Measurements from ENCODE around the gene RPL22L1.
"Not testable (repeated sequence)": the region's sequence is repeated elsewhere in the genome, so short reads cannot be mapped to it uniquely, and the experiment has no call there.

The RPL22L1 gene

DNA sequence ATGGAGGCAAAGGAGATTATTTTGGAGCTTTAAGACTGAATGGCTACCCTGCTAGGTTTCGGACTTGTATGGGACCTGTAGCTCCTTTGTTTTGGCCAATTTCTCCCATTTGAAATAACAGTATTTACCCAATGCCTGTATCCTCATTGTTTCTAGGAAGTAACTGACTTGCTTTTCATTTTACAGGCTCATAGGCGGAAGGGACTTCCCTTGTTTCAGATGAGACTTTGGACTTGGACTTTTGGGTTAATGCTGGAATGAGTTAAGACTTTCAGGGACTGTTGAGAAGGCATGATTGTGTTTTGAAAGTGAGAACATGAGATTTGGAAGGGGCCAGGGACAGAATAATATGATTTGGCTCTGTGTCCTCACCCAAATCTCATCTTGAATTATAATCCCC, 28.0 kb upstream of the RPL22L1 start:
- H3K27ac ChIP-seq (replicated peaks; ENCODE audit: low read length) = no peak overlapping the region
- H3K4me3 ChIP-seq (ENCODE audit: low read length in 2 of 2) = no peak overlapping the region
- H3K4ac ChIP-seq (ENCODE audit: low read length) = no peak overlapping the region
- no peak overlapping the region for H3K9ac ChIP-seq (ENCODE audit: low read depth, low read length, poor library complexity)
- no peak overlapping the region for H3K4me2 ChIP-seq (ENCODE audit: insufficient read depth, low read length, poor library complexity, severe bottlenecking)
- H2AK5ac ChIP-seq (ENCODE audit: low read depth, low read length) = no peak overlapping the region
- peaks cover 0 to 15% of the 10 kb centered on the region in 2 donors for H3K9me3 ChIP-seq (replicated peaks in 1 of 2; ENCODE audit: control insufficient read depth in 2 of 2, insufficient read depth in 1 of 2, low read depth in 1 of 2, low read length in 2 of 2)
- no peak overlapping the region for H2BK15ac ChIP-seq (ENCODE audit: low read length)
- H3K79me1 ChIP-seq (ENCODE audit: low read depth, low read length) = no peaks in the 10 kb centered on the region
- WGBS, 2 donors (ENCODE audit: extremely low coverage in 2 of 2, insufficient read length in 2 of 2, insufficient replicate concordance in 1 of 2) = no CpG with 5 or more reads among the region's 2 CpGs
- H4K91ac ChIP-seq (ENCODE audit: low read depth, low read length, poor library complexity) = no peak overlapping the region
- no peaks in the 10 kb centered on the region for H3K27me3 ChIP-seq (ENCODE audit: control insufficient read depth in 3 of 3, insufficient read depth in 3 of 3, low read depth in 1 of 3, low read length in 3 of 3)
- H3K4me1 ChIP-seq (ENCODE audit: control insufficient read depth in 2 of 2, insufficient read depth in 1 of 2, low read depth in 1 of 2, low read length in 2 of 2) = no peaks in the 10 kb centered on the region
- no peak for DNase-seq (ENCODE audit: low spot score)
- H2BK12ac ChIP-seq (ENCODE audit: low read length) = no peak overlapping the region
- no peak overlapping the region for H2BK5ac ChIP-seq (ENCODE audit: low read length)
- H2BK120ac ChIP-seq (ENCODE audit: low read depth, low read length) = no peak overlapping the region
- no peaks in the 10 kb centered on the region for H3K36me3 ChIP-seq (replicated peaks in 1 of 2; ENCODE audit: control insufficient read depth in 2 of 2, insufficient read depth in 2 of 2, low read length in 2 of 2)
- no peak overlapping the region for H3K23ac ChIP-seq (ENCODE audit: low read depth, low read length, poor library complexity)
- no peak overlapping the region for H4K8ac ChIP-seq (ENCODE audit: low read depth, low read length)
- H2AFZ ChIP-seq (ENCODE audit: low read length) = no peak overlapping the region
- H3K14ac ChIP-seq (ENCODE audit: low read length) = no peak overlapping the region
- no peak overlapping the region for H3K18ac ChIP-seq (ENCODE audit: low read length)

DNA sequence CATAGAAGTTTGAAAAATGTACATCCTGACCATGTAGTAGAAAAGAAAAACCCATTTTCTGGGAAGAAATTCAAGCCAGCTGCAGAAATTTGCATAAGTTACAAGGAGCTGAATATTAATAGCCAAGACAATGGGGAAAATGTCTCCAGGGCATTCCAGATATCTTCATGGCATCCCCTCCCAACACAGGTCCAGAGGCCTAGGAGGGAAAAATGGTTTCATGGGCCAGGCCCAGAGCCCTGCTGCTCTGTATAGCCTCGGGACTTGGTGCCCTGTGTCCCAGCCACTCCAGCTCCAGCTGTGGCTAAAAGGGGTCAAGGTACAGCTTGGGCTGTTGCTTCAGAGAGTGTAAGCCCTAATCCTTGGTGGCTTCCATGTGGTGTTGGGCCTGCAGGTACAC, 27.2 kb upstream of the RPL22L1 start:
- H3K4me3 ChIP-seq (ENCODE audit: low read length in 2 of 2); DNase-seq (ENCODE audit: low spot score); H3K4ac ChIP-seq (ENCODE audit: low read length); H3K27me3 ChIP-seq (ENCODE audit: control insufficient read depth in 3 of 3, insufficient read depth in 3 of 3, low read depth in 1 of 3, low read length in 3 of 3); H4K8ac ChIP-seq (ENCODE audit: low read depth, low read length); H2BK12ac ChIP-seq (ENCODE audit: low read length); H3K4me2 ChIP-seq (ENCODE audit: insufficient read depth, low read length, poor library complexity, severe bottlenecking); H2BK120ac ChIP-seq (ENCODE audit: low read depth, low read length); H2BK5ac ChIP-seq (ENCODE audit: low read length); H3K79me1 ChIP-seq (ENCODE audit: low read depth, low read length); H3K18ac ChIP-seq (ENCODE audit: low read length); H3K4me1 ChIP-seq (ENCODE audit: control insufficient read depth in 2 of 2, insufficient read depth in 1 of 2, low read depth in 1 of 2, low read length in 2 of 2); H3K14ac ChIP-seq (ENCODE audit: low read length); H4K91ac ChIP-seq (ENCODE audit: low read depth, low read length, poor library complexity); H2AK5ac ChIP-seq (ENCODE audit: low read depth, low read length); H2AFZ ChIP-seq (ENCODE audit: low read length); H3K9ac ChIP-seq (ENCODE audit: low read depth, low read length, poor library complexity); H3K36me3 ChIP-seq (replicated peaks in 1 of 2; ENCODE audit: control insufficient read depth in 2 of 2, insufficient read depth in 2 of 2, low read length in 2 of 2); H2BK15ac ChIP-seq (ENCODE audit: low read length); H3K27ac ChIP-seq (replicated peaks; ENCODE audit: low read length); H3K23ac ChIP-seq (ENCODE audit: low read depth, low read length, poor library complexity): not testable (repeated sequence)
- peaks cover 0 to 15% of the 10 kb centered on the region in 2 donors for H3K9me3 ChIP-seq (replicated peaks in 1 of 2; ENCODE audit: control insufficient read depth in 2 of 2, insufficient read depth in 1 of 2, low read depth in 1 of 2, low read length in 2 of 2)
- WGBS, 2 donors (ENCODE audit: extremely low coverage in 2 of 2, insufficient read length in 2 of 2, insufficient replicate concordance in 1 of 2) = no CpG with 5 or more reads among the region's 1 CpG

DNA sequence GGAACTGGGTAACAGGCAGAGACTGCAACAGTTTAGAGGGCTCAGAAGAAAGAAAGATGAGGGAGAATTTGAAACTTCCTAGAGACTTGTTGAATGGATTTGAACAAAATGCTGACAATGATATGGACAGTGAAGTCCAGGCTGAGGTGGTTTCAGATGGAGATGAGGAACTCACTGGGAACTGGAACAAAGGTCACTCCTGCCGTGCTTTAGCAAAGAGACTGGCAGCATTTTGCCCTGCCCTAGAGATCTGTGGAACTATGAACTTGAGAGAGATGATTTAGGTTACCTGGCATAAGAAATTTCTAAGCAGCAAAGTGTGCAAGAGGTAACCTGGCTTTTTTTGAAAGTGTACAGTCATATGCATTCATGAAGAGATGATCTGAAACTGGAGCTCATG, 26.8 kb upstream of the RPL22L1 start:
- H3K14ac ChIP-seq (ENCODE audit: low read length) = no peak overlapping the region
- H2BK120ac ChIP-seq (ENCODE audit: low read depth, low read length) = no peak overlapping the region
- H3K23ac ChIP-seq (ENCODE audit: low read depth, low read length, poor library complexity) = no peak overlapping the region
- no peak overlapping the region for H2BK12ac ChIP-seq (ENCODE audit: low read length)
- H3K27ac ChIP-seq (replicated peaks; ENCODE audit: low read length) = no peak overlapping the region
- no peaks in the 10 kb centered on the region for H3K4me1 ChIP-seq (ENCODE audit: control insufficient read depth in 2 of 2, insufficient read depth in 1 of 2, low read depth in 1 of 2, low read length in 2 of 2)
- no CpG with 5 or more reads among the region's 1 CpG for WGBS, 2 donors (ENCODE audit: extremely low coverage in 2 of 2, insufficient read length in 2 of 2, insufficient replicate concordance in 1 of 2)
- H2AFZ ChIP-seq (ENCODE audit: low read length) = no peak overlapping the region
- no peak overlapping the region for H2BK5ac ChIP-seq (ENCODE audit: low read length)
- no peak overlapping the region for H2AK5ac ChIP-seq (ENCODE audit: low read depth, low read length)
- H3K9me3 ChIP-seq (replicated peaks in 1 of 2; ENCODE audit: control insufficient read depth in 2 of 2, insufficient read depth in 1 of 2, low read depth in 1 of 2, low read length in 2 of 2) = peaks cover 0 to 15% of the 10 kb centered on the region in 2 donors
- H3K27me3 ChIP-seq (ENCODE audit: control insufficient read depth in 3 of 3, insufficient read depth in 3 of 3, low read depth in 1 of 3, low read length in 3 of 3) = no peaks in the 10 kb centered on the region
- no peak overlapping the region for H2BK15ac ChIP-seq (ENCODE audit: low read length)
- H3K9ac ChIP-seq (ENCODE audit: low read depth, low read length, poor library complexity) = no peak overlapping the region
- DNase-seq (ENCODE audit: low spot score) = no peak
- H3K79me1 ChIP-seq (ENCODE audit: low read depth, low read length) = no peaks in the 10 kb centered on the region
- H4K8ac ChIP-seq (ENCODE audit: low read depth, low read length) = no peak overlapping the region
- H3K4me2 ChIP-seq (ENCODE audit: insufficient read depth, low read length, poor library complexity, severe bottlenecking) = no peak overlapping the region
- no peak overlapping the region for H3K4ac ChIP-seq (ENCODE audit: low read length)
- H3K4me3 ChIP-seq (ENCODE audit: low read length in 2 of 2) = no peak overlapping the region
- H3K36me3 ChIP-seq (replicated peaks in 1 of 2; ENCODE audit: control insufficient read depth in 2 of 2, insufficient read depth in 2 of 2, low read length in 2 of 2) = no peaks in the 10 kb centered on the region
- H3K18ac ChIP-seq (ENCODE audit: low read length) = no peak overlapping the region
- H4K91ac ChIP-seq (ENCODE audit: low read depth, low read length, poor library complexity) = no peak overlapping the region

DNA sequence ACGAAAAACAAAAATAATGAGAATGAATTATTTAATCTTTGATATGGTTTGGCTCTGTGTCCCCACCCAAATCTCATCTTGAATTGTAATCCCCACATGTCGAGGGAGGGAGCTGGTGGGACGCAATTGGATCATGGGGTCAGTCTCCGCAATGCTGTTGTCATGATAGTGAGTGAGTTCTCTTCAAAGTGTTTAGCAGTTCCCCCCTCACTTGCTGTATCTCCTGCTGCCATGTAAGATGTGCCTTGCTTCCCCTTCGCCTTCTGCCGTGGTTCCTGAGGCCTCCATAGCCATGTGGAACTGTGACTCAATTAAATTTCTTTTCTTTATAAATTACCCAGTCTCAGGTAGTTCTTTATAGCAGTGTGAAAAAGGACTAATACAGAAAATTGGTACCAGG, 26.3 kb upstream of the RPL22L1 start:
- not testable (repeated sequence) for H3K4me3 ChIP-seq (ENCODE audit: low read length in 2 of 2); H3K79me1 ChIP-seq (ENCODE audit: low read depth, low read length); DNase-seq (ENCODE audit: low spot score); H2BK5ac ChIP-seq (ENCODE audit: low read length); H2BK120ac ChIP-seq (ENCODE audit: low read depth, low read length); H3K4ac ChIP-seq (ENCODE audit: low read length); H2AFZ ChIP-seq (ENCODE audit: low read length); H3K9ac ChIP-seq (ENCODE audit: low read depth, low read length, poor library complexity); H2AK5ac ChIP-seq (ENCODE audit: low read depth, low read length); H3K4me1 ChIP-seq (ENCODE audit: control insufficient read depth in 2 of 2, insufficient read depth in 1 of 2, low read depth in 1 of 2, low read length in 2 of 2); H4K91ac ChIP-seq (ENCODE audit: low read depth, low read length, poor library complexity); H3K23ac ChIP-seq (ENCODE audit: low read depth, low read length, poor library complexity); H2BK15ac ChIP-seq (ENCODE audit: low read length); H3K27me3 ChIP-seq (ENCODE audit: control insufficient read depth in 3 of 3, insufficient read depth in 3 of 3, low read depth in 1 of 3, low read length in 3 of 3); H4K8ac ChIP-seq (ENCODE audit: low read depth, low read length); H3K18ac ChIP-seq (ENCODE audit: low read length); H3K36me3 ChIP-seq (replicated peaks in 1 of 2; ENCODE audit: control insufficient read depth in 2 of 2, insufficient read depth in 2 of 2, low read length in 2 of 2); H3K27ac ChIP-seq (replicated peaks; ENCODE audit: low read length); H2BK12ac ChIP-seq (ENCODE audit: low read length); H3K4me2 ChIP-seq (ENCODE audit: insufficient read depth, low read length, poor library complexity, severe bottlenecking); H3K14ac ChIP-seq (ENCODE audit: low read length)
- peaks cover 0 to 16% of the 10 kb centered on the region in 2 donors for H3K9me3 ChIP-seq (replicated peaks in 1 of 2; ENCODE audit: control insufficient read depth in 2 of 2, insufficient read depth in 1 of 2, low read depth in 1 of 2, low read length in 2 of 2)
- WGBS, 2 donors (ENCODE audit: extremely low coverage in 2 of 2, insufficient read length in 2 of 2, insufficient replicate concordance in 1 of 2) = no CpG with 5 or more reads among the region's 6 CpGs
